Hepatocyte (in vitro differentiated cells): Measurements from ENCODE around the gene RAB4B.
"Not testable (repeated sequence)": the region's sequence is repeated elsewhere in the genome, so short reads cannot be mapped to it uniquely, and the experiment has no call there.

Source experiments
- EZH2 ChIP-seq: fragments of 200-600 bp; sonication (generic); IDR thresholded peaks from 2 replicates; pipeline ENCODE4 v1.6.1; 2016; ENCODE audit warnings: antibody characterized with exemption, mild to moderate bottlenecking, borderline replicate concordance
- EZH2phosphoT487 ChIP-seq: fragments of 200-600 bp; sonication (generic); IDR thresholded peaks from one replicate; pipeline ENCODE4 v1.6.1; 2018; ENCODE audit warnings: antibody characterized with exemption, mild to moderate bottlenecking, low read depth, moderate library complexity; ENCODE audit not compliant: unreplicated experiment, severe bottlenecking
- TF ChIP-seq, protein P1 (sequence below): fragments of 200-600 bp; sonication (generic); IDR thresholded peaks from 2 replicates; pipeline ENCODE4 v1.5.1; 2016; ENCODE audit warnings: antibody characterized with exemption, mild to moderate bottlenecking; ENCODE audit not compliant: poor library complexity

DNA sequence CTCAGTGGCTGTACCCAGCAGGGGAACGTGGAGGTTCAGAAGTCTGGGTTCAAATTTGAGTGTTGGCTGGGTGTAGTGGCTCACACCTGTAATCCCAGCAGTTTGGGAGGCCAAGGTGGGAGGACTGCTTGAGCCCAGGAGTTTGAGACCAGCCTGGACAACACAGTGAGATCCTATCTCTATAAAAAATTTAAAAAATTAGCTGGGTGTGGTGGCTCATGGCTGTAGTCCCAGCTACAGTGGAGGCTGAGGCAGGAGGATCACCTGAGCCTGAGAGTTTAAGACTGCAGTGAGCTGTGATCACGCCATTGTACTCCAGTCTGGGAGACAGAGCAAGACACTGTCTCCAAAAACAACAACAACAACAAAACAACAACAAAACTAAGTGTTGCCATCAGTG lies 6.1 kb downstream of the RAB4B start:
- TF ChIP-seq, protein P1, sequence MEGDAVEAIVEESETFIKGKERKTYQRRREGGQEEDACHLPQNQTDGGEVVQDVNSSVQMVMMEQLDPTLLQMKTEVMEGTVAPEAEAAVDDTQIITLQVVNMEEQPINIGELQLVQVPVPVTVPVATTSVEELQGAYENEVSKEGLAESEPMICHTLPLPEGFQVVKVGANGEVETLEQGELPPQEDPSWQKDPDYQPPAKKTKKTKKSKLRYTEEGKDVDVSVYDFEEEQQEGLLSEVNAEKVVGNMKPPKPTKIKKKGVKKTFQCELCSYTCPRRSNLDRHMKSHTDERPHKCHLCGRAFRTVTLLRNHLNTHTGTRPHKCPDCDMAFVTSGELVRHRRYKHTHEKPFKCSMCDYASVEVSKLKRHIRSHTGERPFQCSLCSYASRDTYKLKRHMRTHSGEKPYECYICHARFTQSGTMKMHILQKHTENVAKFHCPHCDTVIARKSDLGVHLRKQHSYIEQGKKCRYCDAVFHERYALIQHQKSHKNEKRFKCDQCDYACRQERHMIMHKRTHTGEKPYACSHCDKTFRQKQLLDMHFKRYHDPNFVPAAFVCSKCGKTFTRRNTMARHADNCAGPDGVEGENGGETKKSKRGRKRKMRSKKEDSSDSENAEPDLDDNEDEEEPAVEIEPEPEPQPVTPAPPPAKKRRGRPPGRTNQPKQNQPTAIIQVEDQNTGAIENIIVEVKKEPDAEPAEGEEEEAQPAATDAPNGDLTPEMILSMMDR, result not testable (repeated sequence)
- TF ChIP-seq EZH2, EZH2phosphoT487: not testable (repeated sequence)
